ENCODE measurements around the gene POLA1.
"Not testable (repeated sequence)": the region's sequence is repeated elsewhere in the genome, so short reads cannot be mapped to it uniquely, and the experiment has no call there.

POLA1 gene

GRCh38 chrX:24693453-24694202, at the start of gene POLA1:
POLA1 (plus strand) TSS chrX:24693918; CDS start chrX:24693962, 44 bp downstream.
- DNase-seq (ENCODE audit: low read depth in 2 of 2) = peak; percentile 92

GRCh38 chrX:24646006-24646405, 47.7 kb upstream of the POLA1 start:
- no peak for DNase-seq (ENCODE audit: low read depth in 2 of 2)

- DNase-seq (ENCODE audit: low read depth in 2 of 2) = peak in 1 of 2 experiments; percentile 4
These were observed 47.0 kb upstream of the POLA1 start for GRCh38 chrX:24646745-24647182.

GRCh38 chrX:24647257-24648058, 46.3 kb upstream of the POLA1 start, which contains the start of gene PCYT1B:
PCYT1B (minus strand) TSS chrX:24647347; CDS start chrX:24647105, 242 bp downstream.
- DNase-seq (ENCODE audit: low read depth in 2 of 2) = peak; percentile 29 to 42

GRCh38 chrX:24648495-24648894, 45.2 kb upstream of the POLA1 start:
- no peak for DNase-seq (ENCODE audit: low read depth in 2 of 2)

GRCh38 chrX:24651783-24652182, 41.9 kb upstream of the POLA1 start:
- no peak for DNase-seq (ENCODE audit: low read depth in 2 of 2)

- not testable (repeated sequence) for DNase-seq (ENCODE audit: low read depth in 2 of 2)
These were observed 38.0 kb upstream of the POLA1 start for GRCh38 chrX:24655679-24656078.

GRCh38 chrX:24657671-24658386, 35.9 kb upstream of the POLA1 start:
- DNase-seq (ENCODE audit: low read depth in 2 of 2) = no peak

- no peak for DNase-seq (ENCODE audit: low read depth in 2 of 2)
These were observed 35.3 kb upstream of the POLA1 start for GRCh38 chrX:24658421-24658820.

- no peak for DNase-seq (ENCODE audit: low read depth in 2 of 2)
These were observed 34.6 kb upstream of the POLA1 start for GRCh38 chrX:24659106-24659505.

- no peak for DNase-seq (ENCODE audit: low read depth in 2 of 2)
These were observed 34.1 kb upstream of the POLA1 start for GRCh38 chrX:24659646-24660045.

- no peak for DNase-seq (ENCODE audit: low read depth in 2 of 2)
These were observed 32.4 kb upstream of the POLA1 start for GRCh38 chrX:24661292-24661691.

- no peak for DNase-seq (ENCODE audit: low read depth in 2 of 2)
These were observed 31.4 kb upstream of the POLA1 start for GRCh38 chrX:24662352-24662751.

GRCh38 chrX:24668111-24668510, 25.6 kb upstream of the POLA1 start:
- DNase-seq (ENCODE audit: low read depth in 2 of 2) = no peak

- DNase-seq (ENCODE audit: low read depth in 2 of 2) = no peak
These were observed 21.0 kb upstream of the POLA1 start for GRCh38 chrX:24672701-24673190.

- DNase-seq (ENCODE audit: low read depth in 2 of 2) = no peak
These were observed 20.3 kb upstream of the POLA1 start for GRCh38 chrX:24673424-24673823.

- DNase-seq (ENCODE audit: low read depth in 2 of 2) = no peak
These were observed 17.2 kb upstream of the POLA1 start for GRCh38 chrX:24676403-24677024.

GRCh38 chrX:24682739-24683432, 10.8 kb upstream of the POLA1 start:
- no peak for DNase-seq (ENCODE audit: low read depth in 2 of 2)

- DNase-seq (ENCODE audit: low read depth in 2 of 2) = no peak
These were observed 9.7 kb upstream of the POLA1 start for GRCh38 chrX:24684048-24684447.

GRCh38 chrX:24692305-24692704, 1.4 kb upstream of the POLA1 start:
- no peak for DNase-seq (ENCODE audit: low read depth in 2 of 2)

- DNase-seq (ENCODE audit: low read depth in 2 of 2) = no peak
These were observed 1.1 kb downstream of the POLA1 start for GRCh38 chrX:24694825-24695224.
